Neural cell (in vitro differentiated cells): ENCODE results near the gene GNAT3.

Experiments used
- EP300 ChIP-seq: fragments of 450-650 bp; conservative IDR thresholded peaks from 2 replicates; pipeline ENCODE4 v1.6.1; 2014; ENCODE audit warnings: antibody characterized with exemption, mild to moderate bottlenecking, moderate library complexity; ENCODE audit not compliant: poor library complexity, severe bottlenecking
- EZH2 ChIP-seq: fragments of 200-600, 300-800 bp; shearing (Covaris generic), sonication (generic); IDR thresholded peaks from 2 replicates; pipeline ENCODE4 v1.6.1; 2014; ENCODE audit warnings: antibody characterized with exemption, low read length, borderline replicate concordance, mild to moderate bottlenecking; ENCODE audit not compliant: insufficient read depth, poor library complexity, severe bottlenecking
- POLR2AphosphoS5 ChIP-seq: IDR thresholded peaks from 2 replicates; pipeline ENCODE4 v1.6.1; 2012
- RAD21 ChIP-seq: fragments of 450-650 bp; conservative IDR thresholded peaks from 2 replicates; pipeline ENCODE4 v1.6.1; 2014; ENCODE audit warnings: antibody characterized with exemption, mild to moderate bottlenecking, moderate library complexity
- SMC3 ChIP-seq: fragments of 450-650 bp; conservative IDR thresholded peaks from 2 replicates; pipeline ENCODE4 v1.6.1; 2014; ENCODE audit warnings: antibody characterized with exemption, mild to moderate bottlenecking, moderate library complexity; ENCODE audit not compliant: poor library complexity
- TAF1 ChIP-seq: IDR thresholded peaks from 2 replicates; pipeline ENCODE4 v1.6.1; 2012; ENCODE audit warnings: low read depth
- TF ChIP-seq, protein P1 (sequence below): fragments of 450-650 bp; IDR thresholded peaks from 2 replicates; pipeline ENCODE4 v1.5.1; 2014; ENCODE audit warnings: antibody characterized with exemption, mild to moderate bottlenecking, moderate library complexity; ENCODE audit not compliant: poor library complexity, severe bottlenecking
- TF ChIP-seq, protein P2 (sequence below): IDR thresholded peaks from 2 replicates; pipeline ENCODE4 v1.6.1; 2012; ENCODE audit warnings: borderline replicate concordance

DNA sequence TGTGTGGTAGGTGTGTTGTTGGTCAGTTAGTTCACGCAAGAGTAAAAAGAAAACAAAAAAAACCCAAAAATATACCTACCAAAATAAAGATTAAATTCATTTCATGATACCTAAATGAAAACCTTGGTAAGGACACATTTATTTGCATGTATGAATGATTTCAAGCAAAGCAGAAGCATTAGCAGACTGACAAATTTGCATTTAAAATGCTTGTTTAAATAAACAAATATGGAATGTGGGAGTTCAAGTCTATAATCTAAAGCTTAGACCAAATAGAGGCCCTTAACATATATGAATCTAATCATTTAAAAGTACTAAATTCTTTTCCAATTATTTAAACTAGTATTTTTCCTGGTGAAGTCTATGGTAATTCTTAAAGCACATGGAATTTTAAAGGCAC is 35.8 kb downstream of the GNAT3 start:
- TF ChIP-seq TAF1: no peak
- TF ChIP-seq, protein P1, sequence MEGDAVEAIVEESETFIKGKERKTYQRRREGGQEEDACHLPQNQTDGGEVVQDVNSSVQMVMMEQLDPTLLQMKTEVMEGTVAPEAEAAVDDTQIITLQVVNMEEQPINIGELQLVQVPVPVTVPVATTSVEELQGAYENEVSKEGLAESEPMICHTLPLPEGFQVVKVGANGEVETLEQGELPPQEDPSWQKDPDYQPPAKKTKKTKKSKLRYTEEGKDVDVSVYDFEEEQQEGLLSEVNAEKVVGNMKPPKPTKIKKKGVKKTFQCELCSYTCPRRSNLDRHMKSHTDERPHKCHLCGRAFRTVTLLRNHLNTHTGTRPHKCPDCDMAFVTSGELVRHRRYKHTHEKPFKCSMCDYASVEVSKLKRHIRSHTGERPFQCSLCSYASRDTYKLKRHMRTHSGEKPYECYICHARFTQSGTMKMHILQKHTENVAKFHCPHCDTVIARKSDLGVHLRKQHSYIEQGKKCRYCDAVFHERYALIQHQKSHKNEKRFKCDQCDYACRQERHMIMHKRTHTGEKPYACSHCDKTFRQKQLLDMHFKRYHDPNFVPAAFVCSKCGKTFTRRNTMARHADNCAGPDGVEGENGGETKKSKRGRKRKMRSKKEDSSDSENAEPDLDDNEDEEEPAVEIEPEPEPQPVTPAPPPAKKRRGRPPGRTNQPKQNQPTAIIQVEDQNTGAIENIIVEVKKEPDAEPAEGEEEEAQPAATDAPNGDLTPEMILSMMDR: no peak
- TF ChIP-seq, protein P2, sequence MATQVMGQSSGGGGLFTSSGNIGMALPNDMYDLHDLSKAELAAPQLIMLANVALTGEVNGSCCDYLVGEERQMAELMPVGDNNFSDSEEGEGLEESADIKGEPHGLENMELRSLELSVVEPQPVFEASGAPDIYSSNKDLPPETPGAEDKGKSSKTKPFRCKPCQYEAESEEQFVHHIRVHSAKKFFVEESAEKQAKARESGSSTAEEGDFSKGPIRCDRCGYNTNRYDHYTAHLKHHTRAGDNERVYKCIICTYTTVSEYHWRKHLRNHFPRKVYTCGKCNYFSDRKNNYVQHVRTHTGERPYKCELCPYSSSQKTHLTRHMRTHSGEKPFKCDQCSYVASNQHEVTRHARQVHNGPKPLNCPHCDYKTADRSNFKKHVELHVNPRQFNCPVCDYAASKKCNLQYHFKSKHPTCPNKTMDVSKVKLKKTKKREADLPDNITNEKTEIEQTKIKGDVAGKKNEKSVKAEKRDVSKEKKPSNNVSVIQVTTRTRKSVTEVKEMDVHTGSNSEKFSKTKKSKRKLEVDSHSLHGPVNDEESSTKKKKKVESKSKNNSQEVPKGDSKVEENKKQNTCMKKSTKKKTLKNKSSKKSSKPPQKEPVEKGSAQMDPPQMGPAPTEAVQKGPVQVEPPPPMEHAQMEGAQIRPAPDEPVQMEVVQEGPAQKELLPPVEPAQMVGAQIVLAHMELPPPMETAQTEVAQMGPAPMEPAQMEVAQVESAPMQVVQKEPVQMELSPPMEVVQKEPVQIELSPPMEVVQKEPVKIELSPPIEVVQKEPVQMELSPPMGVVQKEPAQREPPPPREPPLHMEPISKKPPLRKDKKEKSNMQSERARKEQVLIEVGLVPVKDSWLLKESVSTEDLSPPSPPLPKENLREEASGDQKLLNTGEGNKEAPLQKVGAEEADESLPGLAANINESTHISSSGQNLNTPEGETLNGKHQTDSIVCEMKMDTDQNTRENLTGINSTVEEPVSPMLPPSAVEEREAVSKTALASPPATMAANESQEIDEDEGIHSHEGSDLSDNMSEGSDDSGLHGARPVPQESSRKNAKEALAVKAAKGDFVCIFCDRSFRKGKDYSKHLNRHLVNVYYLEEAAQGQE: no peak
- TF ChIP-seq EZH2: no peak
- no peak for TF ChIP-seq POLR2AphosphoS5
- TF ChIP-seq EP300: no peak
- TF ChIP-seq SMC3: no peak
- no peak for TF ChIP-seq RAD21
